HS-27A (cell line): ENCODE measurements around the gene CDKN2AIPNL.
A peak's percentile ranks its signal among the peaks of the same experiment; 100 is the strongest.

Experiments used
- DNase-seq: peaks from one replicate; pipeline ENCODE4 v3.0.0-alpha.2; 2012; ENCODE audit warnings: low read depth, missing footprints

CDKN2AIPNL gene, protein sequence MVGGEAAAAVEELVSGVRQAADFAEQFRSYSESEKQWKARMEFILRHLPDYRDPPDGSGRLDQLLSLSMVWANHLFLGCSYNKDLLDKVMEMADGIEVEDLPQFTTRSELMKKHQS

DNA sequence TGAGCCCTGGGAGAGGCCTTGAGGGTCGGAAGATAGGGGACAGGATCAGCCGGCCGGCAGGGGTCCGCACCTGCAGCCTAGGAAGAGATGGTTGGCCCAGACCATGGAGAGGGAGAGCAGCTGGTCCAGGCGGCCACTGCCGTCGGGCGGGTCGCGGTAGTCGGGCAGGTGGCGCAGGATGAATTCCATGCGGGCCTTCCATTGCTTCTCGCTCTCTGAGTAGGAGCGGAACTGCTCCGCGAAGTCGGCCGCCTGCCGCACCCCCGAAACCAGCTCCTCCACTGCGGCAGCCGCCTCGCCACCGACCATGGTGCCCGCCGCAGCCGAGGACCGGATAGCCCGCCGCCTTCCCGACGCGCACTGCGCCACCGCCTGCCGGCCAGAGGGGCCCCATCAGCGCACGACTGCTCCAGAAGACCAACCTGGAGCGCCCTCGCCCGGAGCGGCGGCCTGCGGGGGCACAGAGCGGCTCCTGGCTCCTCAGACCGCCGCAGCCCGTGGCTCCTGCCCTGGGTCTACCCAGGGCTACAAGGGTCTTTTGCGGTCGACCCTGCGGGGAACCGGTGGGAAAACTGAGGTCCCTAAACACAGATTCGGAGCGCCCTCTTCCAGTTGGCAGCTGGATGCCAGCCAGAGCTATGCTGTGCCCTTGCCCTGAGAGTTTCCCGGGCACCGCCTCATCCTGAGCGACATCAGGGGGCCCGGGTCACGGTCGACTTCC, at the start of gene CDKN2AIPNL:
Gene CDKN2AIPNL (minus strand): TSS at position 336 of the 721 bp plus-strand sequence. CDS start 27 bp downstream, at position 309.
- peak; percentile 51 for DNase-seq

DNA sequence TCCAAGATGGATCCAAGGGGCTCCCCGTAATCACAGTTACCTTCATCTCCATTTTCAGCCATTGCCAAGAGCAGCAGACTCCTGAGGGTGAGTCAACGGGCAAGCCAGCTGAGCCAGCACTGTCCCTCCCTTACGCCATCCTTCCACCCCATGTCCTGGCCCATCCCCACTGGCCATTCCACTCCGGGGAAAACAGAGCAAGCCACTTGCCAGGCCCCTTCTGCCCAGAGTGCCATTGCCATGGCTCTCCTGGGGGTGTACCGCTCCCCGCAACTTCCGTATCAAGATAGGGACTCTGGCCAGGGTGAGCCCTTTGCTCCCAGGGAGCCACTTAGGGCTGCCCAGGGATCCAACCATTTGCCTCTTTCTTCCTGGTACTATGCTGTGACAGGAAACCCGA, 48.9 kb upstream of the CDKN2AIPNL start:
- DNase-seq = no peak

DNA sequence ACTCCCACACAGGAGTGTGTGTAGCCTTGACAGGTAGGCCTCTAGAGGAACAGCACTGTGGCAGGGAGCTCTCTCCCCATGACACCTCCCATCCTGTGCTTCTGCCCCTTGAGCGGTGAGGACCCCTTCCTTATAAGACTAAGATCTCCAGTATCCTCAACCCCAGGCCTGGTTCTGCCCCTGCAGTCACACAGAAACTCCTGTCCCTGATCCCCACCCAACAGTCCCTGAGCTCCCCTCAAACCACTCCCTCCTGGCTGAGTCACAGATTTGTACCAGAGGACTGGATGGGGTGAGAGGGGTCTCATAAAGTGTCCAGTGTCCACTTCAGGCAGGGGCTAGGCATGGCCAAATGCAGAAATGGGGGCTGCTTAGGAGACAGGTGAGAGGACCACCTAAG, 47.8 kb upstream of the CDKN2AIPNL start:
- no peak for DNase-seq

DNA sequence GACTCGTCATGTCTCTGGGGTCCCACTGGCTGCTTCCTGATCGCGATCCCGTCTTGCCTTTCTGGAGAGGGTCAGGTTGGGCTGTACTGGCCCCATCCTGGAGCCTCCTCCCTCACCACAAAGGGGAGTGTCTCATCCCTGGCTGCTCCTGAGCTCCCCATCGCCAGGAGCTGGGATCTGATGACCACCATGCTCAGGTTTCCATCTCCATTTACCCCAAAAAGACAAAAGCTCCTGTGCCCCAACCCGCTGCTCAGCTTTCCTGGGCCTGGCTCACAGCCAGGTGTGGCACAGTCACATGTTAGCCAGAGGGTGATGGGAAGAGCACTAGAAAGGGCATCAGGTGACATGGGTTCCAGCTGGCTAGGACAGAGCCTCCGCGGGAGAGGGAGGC, 47.3 kb upstream of the CDKN2AIPNL start:
- DNase-seq = no peak

DNA sequence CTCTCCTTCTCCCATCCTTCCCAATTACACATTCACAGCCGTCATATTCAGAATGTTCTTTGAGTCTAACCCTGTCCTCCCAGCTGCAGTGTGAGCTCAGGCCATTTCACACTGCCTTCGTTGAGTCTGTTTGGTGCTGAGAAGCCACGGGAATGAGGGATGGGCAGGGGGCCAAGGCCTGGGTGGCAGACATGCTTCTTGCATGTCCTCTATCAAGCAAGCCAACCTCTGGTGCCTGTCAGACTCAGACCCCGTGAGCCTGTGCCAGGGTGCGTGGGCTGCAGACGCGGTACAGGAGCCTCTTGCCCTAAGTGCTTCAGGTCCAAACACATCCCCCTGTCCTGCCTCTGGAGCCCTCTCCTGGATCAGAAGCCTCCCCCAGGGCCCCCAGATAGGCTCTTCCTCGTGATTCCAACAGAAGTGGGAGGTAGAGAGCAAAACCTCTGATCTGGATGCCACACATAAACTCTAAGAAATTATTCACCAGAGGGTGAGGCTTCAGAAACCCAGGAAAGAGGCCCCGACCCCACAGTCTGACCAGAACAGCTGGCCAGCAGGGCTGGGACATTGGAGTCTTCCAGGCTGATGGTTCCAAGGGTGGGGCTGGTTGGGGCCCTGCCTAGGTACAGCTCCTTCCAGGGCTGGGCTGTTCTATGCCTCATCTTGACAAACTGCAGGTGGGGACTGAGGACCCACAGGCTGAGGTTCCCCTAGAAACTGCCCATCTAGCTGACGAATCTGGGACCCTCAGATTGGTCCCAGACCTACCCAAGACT, 46.7 kb upstream of the CDKN2AIPNL start:
- no peak for DNase-seq

DNA sequence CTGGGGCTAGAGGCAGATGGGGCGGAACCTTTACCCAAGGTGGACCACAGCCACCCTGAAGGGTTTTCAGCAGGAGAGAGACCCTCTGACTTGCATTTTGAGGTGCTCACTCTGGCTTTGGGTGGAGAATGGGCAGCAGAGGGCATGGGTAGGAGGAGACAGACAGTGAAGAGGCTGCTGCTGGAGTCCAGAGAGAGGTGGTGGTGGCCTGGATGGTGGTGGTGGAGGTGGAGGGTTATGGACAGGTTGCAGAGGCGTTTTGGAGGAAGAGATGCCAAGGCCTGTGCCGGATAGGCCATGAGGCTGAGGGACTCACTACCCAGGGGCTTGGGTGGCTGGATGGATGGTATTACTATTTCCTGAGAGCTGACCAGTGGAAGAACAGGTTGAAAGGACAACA, 46.1 kb upstream of the CDKN2AIPNL start:
- no peak for DNase-seq

DNA sequence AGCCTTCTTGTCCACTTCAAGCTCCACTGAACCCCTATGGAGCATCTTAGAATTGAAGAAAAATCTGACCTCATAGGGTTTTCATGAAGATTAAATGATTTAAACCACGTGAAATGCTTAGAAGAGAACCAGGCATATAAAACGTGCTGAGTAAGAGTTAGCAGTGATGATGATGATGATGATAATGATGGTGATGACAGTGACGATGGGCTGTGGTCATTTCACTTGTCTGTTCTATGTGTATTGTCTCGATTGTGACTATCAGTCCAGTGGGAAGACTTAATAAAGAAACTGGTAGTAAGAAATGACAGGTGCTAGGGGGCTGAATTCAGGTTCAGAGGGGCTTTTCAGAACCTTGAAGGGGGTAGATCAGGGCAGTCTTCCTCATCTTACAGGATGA, 45.1 kb upstream of the CDKN2AIPNL start:
- DNase-seq = no peak

DNA sequence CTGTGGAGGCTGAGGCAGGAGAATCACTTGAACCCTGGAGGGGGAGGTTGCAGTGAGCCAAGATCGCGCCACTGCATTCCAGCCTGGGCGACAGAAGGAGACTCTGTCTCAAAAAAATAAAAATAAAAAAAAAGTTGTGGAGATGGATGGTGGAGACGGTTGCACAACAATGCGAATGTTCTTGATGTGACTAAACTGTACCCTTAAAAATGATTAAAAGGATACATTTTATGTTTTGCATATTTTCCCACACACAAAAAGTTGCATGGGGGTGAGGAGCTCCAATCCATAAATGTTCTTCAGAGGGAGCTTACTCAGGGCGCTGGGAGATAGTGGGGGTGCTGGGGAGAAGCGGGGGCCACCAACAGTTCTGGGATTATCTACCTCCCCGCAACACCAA, 43.8 kb upstream of the CDKN2AIPNL start:
- DNase-seq = no peak

DNA sequence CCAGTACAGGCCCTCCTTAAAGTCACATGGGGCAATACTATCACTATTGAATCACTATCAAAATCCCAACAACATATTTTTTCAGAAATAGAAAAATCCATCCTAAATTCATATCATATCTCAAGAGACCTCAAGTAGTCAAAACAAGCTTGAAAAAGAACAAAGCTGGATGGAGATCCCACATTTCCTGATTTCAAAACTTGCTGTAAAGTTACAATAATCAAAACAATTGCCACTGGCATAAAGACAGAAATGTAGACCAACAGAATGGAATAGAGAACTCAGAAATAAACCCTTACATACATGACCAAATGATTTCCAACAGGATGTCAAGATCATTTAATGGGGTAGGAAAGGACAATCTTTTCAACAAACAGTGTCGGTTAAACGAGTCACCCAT, 41.3 kb upstream of the CDKN2AIPNL start:
- no peak for DNase-seq

DNA sequence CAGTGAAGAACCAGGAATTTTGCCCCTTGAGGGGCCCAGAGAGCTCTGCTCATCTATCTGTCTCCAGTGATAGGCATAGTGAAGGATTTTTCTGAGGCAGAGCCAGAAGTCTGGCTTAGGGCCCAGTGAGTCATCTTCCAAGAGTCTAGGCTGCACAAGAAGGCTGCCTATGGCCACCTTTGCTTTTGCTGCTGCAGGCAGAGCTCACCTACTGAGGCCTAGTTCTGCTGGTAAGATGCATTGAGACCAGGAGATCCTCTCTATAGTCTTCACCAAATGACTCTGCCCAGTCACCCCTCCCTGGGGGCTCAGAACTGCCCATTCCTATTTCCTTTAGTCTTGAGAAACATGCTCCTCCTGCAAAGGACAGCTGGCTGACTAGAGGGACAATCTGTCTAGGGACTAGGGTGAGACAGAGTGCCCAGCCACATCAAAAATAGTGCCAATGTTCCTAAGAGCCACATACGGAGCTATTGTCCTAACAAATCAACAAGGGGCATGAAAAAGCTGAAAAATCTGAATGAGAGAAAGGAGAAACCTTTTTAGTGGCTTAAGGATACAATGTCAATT, 40.3 kb upstream of the CDKN2AIPNL start:
- DNase-seq = no peak

DNA sequence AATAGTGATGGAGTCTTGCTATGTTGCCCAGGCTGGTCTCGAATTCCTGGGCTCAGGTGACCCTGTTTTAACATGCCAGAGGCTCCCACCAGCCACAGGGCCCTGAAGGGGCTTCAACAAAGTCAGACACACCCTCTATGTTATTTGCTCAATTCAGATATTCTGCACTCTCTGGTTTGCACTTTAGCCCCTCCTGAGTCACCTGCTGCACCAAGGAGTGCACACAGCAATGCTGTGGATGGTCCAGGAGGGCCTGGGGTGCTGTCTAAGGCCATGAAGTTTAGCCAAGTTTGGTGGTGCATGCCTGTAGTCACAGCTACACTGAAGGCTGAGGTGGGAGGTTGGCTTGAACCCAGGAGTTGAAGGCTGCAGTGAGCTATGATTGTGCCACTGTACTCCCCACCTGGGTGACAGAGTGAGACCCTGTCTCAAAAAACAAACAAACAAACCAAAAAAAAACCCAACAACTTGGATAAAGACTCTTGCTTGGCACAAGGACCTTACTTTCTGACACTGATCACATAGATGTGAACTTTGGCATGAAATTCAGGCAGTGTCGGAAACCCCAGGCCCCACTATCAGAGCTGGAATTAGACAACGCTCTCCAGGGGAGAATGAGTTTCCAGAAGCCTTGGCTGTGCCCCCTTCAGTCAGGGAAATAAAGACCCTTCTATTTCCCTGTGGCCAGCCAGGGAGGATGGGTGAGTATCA, 39.7 kb upstream of the CDKN2AIPNL start:
- no peak for DNase-seq

DNA sequence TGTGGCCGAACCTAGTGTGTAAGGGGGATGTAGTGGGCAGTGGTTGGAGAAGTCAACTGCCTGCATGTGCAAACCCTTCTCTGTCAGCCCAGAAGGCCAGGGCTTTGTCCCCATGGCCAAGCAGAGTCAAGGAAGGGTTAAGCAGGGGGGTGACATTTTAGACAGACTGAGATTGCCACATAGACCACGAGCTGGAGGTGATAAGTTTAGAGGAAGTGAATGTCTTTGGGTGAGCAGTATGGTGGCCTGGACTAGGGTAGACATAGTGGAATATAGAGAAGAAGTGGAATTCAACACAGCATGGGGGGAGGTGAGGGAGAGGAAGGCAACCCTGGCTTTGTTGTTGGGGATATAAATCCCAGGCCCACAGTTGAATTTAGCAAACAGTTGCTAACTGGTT, 38.7 kb upstream of the CDKN2AIPNL start:
- no peak for DNase-seq

DNA sequence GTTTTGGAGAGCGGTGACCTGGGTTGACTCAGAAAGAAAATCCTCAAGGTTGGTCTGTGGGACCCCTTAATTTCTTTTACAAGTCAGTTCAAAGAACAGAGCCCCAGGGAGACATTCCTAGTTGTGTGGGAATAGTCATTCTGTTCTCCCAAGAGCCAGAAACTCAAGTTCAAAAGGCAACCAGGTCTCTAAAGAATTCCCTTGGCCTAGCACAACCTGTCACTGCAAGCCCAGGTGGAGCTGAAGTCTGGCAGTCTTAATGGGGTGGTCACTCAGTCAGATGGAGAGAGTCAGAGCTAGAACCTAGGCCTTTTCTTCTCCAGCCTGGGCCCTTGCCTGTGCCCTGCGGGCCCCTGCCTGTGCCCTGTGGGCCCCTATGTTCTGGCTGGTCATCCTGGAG, 37.5 kb upstream of the CDKN2AIPNL start:
- no peak for DNase-seq

DNA sequence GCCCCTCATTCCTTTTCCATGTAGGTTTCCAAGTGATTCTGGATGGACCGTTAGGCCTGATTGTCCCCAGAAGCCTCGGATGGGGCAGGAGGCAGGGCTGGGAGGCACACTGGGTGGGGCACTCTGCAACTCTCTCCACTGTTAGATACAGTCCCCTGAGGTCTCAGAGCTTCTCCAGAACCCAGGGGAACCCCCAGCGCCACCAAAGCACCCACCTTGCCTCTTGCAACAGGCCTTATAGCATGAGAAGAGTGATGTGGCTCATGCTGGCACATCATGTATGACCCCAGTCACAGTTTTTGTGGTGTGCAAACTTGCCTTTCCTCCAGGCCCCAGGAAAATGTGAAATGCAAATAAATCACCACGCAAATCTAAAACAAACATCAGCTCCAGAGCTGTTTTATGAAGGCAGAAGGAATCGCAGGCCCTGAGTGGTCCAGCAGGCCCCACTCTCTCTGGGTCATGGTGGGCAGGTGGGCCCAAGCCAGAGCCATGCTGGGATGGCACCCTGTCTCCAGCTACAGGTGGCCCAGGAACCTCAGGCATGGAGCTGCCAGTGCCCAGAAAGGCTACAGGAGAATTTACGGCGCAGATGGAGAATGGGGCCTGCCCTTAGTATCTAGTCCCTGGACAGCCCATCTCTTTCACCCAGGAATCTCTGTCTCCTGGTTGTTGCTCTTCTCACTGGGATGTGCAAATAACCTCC, 36.3 kb upstream of the CDKN2AIPNL start:
- DNase-seq = no peak

DNA sequence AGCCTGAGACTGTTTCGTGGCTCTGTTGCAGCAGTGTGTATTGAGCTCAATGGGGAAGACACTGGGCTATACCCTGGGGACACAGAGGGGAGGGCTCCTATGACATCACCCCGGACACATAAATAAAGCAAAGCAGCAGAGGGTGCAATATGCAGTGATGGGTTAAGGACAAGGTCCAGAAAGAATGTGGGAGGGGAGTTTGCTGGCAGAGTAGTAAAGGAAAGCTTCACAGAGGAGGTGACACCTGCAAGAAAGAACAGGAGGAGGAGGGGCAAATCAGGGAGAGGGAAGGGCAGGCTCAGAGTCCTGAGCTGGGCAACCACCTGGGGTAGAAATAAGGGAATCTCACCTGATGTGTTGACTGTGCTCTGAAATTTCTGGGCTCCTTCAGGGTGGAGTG, 35.3 kb upstream of the CDKN2AIPNL start:
- no peak for DNase-seq

DNA sequence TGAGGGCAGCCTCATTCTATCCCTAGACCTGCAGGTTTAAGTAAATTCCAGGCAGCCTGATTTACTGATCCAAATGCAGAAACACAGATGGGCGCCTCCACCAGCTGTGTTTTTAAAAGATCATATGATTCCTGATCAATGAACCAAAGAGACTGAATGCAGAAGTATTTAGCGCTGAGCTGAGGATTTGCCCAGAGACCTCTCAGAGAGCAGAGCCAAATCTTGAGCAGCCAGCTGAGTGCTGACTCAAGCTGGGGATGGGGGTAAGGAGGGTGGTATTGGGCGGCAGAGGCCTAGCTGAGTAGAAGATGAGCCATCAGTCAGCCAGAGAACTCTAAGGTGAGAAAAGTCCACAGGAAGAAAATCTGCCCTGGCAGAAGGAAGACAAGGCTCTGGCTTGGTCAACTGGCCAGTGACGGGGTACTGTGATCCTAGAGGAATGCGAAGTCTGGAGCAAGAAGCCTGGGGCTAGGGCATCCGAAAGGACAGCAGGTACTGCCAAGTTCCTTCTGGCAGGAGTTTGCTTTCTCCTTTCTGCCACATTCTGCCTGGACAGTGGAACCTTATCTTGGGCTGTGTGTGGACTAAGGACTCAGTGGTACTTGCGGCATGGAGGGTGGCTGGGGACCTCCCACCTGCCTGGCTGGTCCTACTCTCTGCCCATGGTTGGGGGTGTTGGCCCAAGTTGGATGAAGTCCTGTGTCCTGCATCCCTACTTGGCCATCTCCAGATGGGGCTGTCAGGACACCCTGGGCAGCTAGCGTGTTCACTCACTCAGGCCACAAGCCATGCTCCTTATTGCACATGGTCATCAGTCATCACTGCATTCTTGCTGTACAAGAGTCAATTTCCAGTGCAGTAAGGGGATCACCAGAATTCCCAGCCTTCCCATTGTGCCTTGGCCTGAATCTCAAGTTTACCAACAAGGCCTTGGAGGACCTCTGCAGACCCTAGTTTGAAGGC, 34.5 kb upstream of the CDKN2AIPNL start:
- DNase-seq = no peak

DNA sequence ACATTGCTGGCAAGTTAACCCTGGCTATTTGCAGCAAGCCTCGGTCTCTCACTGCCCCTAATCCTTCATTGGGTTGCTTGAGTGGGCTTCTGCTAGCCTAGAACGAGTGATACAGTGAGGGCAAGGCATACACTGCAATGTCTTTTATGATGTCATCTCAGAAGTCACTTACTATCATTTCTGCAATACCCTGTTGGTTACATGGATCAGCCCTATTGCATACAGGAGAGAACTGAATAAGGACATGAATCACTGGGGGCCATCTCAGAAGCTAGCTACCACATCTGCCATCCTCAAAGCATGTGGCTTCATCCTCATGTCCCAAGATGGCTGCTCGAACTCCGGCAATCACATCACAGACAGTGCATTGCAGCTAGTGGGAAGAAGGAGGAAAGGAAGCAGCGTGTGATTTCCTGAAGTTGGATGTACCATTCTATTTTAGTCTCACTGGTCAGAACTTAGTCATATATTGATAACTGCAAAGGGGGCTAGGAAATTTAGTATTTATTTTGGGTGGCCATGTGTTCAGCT, 33.3 kb upstream of the CDKN2AIPNL start:
- DNase-seq = no peak

DNA sequence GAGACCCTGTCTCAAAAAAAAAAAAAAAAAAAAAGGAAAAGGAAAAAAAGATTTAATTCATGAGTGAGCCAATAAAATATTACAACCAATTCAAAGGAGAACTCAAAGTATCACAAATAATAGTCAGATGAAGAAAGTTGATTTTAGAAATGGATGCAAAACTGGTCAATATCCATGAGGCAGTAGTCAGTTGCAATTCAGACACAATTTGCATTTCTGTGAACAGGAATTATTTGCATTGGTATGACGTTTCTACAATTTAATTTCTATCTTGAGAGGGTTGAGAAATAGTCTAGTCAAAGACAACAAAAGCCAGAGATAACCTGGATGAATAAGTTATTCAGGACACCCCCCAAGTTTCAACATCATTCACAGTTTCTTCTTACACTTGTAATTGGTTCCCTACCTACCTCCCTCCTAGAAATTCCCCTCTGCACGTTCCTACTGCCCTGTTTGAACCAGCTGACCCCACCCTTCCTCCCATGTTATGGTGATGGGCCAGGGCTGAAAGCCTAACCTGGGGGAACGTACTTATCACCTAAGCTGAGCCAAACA, 28.6 kb upstream of the CDKN2AIPNL start:
- DNase-seq = no peak

DNA sequence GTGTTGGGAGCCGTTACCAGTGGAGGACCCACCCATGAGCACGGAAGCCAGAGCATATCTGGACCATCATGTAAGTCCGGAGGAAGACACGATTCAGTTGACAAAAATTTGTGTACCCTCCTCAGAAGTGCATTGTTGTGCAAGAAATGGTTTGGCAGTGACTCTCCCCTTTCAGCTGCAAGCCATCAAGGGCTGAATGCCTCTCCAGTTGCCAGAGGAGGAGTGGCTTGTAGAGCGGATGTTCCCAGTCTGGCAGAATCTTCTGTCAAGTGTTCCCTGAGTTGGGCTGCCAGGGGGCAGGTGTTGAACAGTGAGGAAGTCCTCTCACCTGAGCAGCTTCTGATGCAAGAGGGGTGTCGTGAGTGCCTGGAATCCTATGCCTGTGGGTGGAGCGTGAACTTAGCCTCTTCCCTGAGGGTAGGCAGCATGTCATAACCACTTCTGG, 27.6 kb upstream of the CDKN2AIPNL start:
- peak; percentile 59 for DNase-seq

DNA sequence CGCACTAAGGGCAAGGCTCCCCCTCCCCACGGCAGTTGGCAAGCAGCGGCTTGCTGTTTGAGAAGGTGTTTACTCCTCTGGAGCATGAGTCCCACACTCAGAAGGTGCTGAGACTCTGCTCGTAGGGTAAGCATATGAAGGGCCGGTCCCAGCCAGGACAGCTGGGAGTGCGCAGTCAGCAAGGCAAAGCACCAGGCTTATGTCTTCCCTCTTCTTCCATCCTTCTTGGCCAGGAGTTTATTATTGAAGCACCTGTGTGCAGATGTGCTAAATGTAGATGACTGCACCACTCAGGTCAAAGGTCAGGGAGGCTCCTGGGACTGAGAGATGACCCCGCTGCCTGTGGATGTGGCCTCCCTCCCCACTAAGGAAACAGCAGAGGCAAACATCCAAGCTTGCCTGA, 27.0 kb upstream of the CDKN2AIPNL start:
- no peak for DNase-seq
